NCI-H69 (cell line): ENCODE results near the gene NHSL2.

ENCODE experiments used
- DNase-seq: peaks from one replicate; lab custom pipeline; 2025; lab: John Stamatoyannopoulos, UW

Gene NHSL2

GRCh38 chrX:72180539-72180938 lies 269.9 kb downstream of the NHSL2 start:
- peak; percentile 11 for DNase-seq

- DNase-seq, result peak; percentile 98
Observed at GRCh38 chrX:72181178-72182125, 270.8 kb downstream of the NHSL2 start, which contains the start of gene PIN4. TSS of gene PIN4 (plus strand) at chrX:72181757. CDS start at chrX:72181786, 29 bp downstream.

GRCh38 chrX:72182924-72183323 lies 272.3 kb downstream of the NHSL2 start:
- no peak for DNase-seq

GRCh38 chrX:72201836-72202536 lies 291.3 kb downstream of the NHSL2 start:
- DNase-seq, result no peak
